Testis (tissue), 2 donors: Measurements from ENCODE around the gene ASB13.

ENCODE experiments used
- POLR2A ChIP-seq: fragments of 450-650 bp; IDR thresholded peaks from one replicate; pipeline ENCODE4 v1.6.1; 2017; ENCODE audit warnings: antibody characterized with exemption, mild to moderate bottlenecking, moderate library complexity
- TF ChIP-seq, protein P1 (sequence below), 3 experiments: fragments of 450-650 bp in 2 of 3; fragments of 200-600 bp in 1 of 3; sonication (generic) in 1 of 3; IDR thresholded peaks; one replicate each; pipeline ENCODE4 v1.5.1; 2016 to 2019; ENCODE audit warnings: antibody characterized with exemption in 3 of 3, mild to moderate bottlenecking in 2 of 3, moderate library complexity in 1 of 3

DNA sequence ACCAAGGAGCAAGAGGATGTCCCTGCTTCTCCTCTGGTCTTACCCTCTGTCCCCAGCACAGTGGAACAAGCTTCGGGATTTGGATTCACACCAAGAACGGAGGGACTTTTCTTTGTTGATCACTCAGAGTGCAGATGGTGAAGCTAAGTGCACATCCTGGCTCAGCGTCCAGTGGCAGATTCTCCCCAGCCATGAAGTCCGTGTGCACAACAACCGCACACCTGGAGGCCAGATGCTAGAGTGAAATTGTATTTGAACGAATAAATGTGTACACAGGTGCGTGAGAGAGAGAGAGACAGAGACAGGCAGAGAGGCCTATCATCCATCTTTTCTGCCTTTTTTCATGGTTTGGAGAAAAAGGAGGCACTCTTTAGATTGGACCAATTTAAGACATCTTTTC lies 31.5 kb downstream of the ASB13 start:
- TF ChIP-seq, protein P1, sequence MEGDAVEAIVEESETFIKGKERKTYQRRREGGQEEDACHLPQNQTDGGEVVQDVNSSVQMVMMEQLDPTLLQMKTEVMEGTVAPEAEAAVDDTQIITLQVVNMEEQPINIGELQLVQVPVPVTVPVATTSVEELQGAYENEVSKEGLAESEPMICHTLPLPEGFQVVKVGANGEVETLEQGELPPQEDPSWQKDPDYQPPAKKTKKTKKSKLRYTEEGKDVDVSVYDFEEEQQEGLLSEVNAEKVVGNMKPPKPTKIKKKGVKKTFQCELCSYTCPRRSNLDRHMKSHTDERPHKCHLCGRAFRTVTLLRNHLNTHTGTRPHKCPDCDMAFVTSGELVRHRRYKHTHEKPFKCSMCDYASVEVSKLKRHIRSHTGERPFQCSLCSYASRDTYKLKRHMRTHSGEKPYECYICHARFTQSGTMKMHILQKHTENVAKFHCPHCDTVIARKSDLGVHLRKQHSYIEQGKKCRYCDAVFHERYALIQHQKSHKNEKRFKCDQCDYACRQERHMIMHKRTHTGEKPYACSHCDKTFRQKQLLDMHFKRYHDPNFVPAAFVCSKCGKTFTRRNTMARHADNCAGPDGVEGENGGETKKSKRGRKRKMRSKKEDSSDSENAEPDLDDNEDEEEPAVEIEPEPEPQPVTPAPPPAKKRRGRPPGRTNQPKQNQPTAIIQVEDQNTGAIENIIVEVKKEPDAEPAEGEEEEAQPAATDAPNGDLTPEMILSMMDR (IDR thresholded peaks at IDR 0.05) = no peak
- no peak for TF ChIP-seq POLR2A
